Sigmoid colon (tissue), 7 donors: ENCODE measurements around the gene LAMC3. TPM values are rescaled to one million over a fixed set of nuclear protein-coding genes. Genes with fewer than 3 reads are reported as not detected.

Experiments
- DNase-seq: peaks from one replicate; pipeline ENCODE4 v3.0.0-alpha.2; 2019
- H3K27ac ChIP-seq, 4 donors: fragments of 200-600 bp; sonication (generic); one replicate each; pipeline ENCODE4 v1.5.1; 2016 to 2019; ENCODE audit warnings: mild to moderate bottlenecking in 1 of 4
- H3K27me3 ChIP-seq, 3 donors: fragments of 200-600 bp; sonication (generic); one replicate each; pipeline ENCODE4 v1.5.1; 2019; ENCODE audit warnings: mild to moderate bottlenecking in 1 of 3
- H3K36me3 ChIP-seq, 4 donors: fragments of 200-600 bp; sonication (generic); one replicate each; pipeline ENCODE4 v1.5.1; 2016 to 2019
- H3K4me1 ChIP-seq, 4 donors: fragments of 200-600 bp; sonication (generic); one replicate each; pipeline ENCODE4 v1.5.1; 2017 to 2019
- H3K4me3 ChIP-seq, 4 donors: fragments of 200-600 bp; sonication (generic); one replicate each; pipeline ENCODE4 v1.5.1; 2017 to 2019; ENCODE audit warnings: mild to moderate bottlenecking in 2 of 4, moderate library complexity in 1 of 4
- H3K9me3 ChIP-seq, 4 donors: fragments of 200-600 bp in 3 of 4; sonication (generic) in 3 of 4; one replicate each; pipeline versions ENCODE4 v1.5.1 to v1.6.1; 2013 to 2019
- CTCF ChIP-seq, 4 experiments: fragments of 450-650 bp in 3 of 4; fragments of 200-600 bp in 1 of 4; IDR thresholded peaks; one replicate each; pipeline ENCODE4 v1.5.1; 2016 to 2019; ENCODE audit warnings: antibody characterized with exemption in 4 of 4, mild to moderate bottlenecking in 3 of 4, moderate library complexity in 2 of 4
- EP300 ChIP-seq, 4 donors: sonication (generic); formaldehyde crosslinking; IDR thresholded peaks; one replicate each; pipeline ENCODE4 v1.6.1; 2017; ENCODE audit warnings: antibody characterized with exemption in 4 of 4
- POLR2A ChIP-seq, 2 donors: fragments of 450-650 bp; IDR thresholded peaks; one replicate each; pipeline ENCODE4 v1.6.1; 2016; ENCODE audit warnings: antibody characterized with exemption in 2 of 2, mild to moderate bottlenecking in 2 of 2, moderate library complexity in 2 of 2
- POLR2AphosphoS5 ChIP-seq, 4 donors: sonication (generic); formaldehyde crosslinking; IDR thresholded peaks; one replicate each; pipeline ENCODE4 v1.6.1; 2017; ENCODE audit warnings: antibody characterized with exemption in 4 of 4
- WGBS, 2 donors: extraction: QIAGEN DNeasy Blood & Tissue Kit; methylation state at CpG; one replicate each; pipeline ENCODE4 v1.1.7; 2013; 5-methylcytosine and 5-hydroxymethylcytosine counted together
- intact Hi-C: fragments of 100-400 bp; cut with DNase I; formaldehyde crosslinking; loops from one replicate; pipeline ENCODE4 v1.15.1; 2023
- polyA plus RNA-seq, 3 donors: library from polyadenylated mRNA; stranded (reverse); fragments of 200-250 nt; gene quantifications; one replicate each; pipeline ENCODE4 v1.2.3, GENCODE V29; 2013
- total RNA-seq, 4 donors: library from RNA; depleted of rRNA; stranded (reverse); fragments of >200 nt; gene quantifications; one replicate each; pipeline ENCODE4 v1.1.0, GENCODE V29; 2016
- donor health status: healthy with polysubstance abuse.
- donor health status: Bipolar disorder and iron deficiency.
- donor health status: healthy.

The LAMC3 gene
- total and polyA plus RNA-seq, 7 donors = under 0.01 to 1.4 (median 0.46) TPM; not detected in 2

- Histone ChIP-seq H3K4me3 (no peak overlapping the region), H3K36me3 (no peaks in the 10 kb centered on the region), H3K4me1 (peaks cover 0 to 18% (median 15%) of the 10 kb centered on the region in 4 donors), H3K9me3 (no peaks in the 10 kb centered on the region), H3K27me3 (no peaks in the 10 kb centered on the region), H3K27ac (no peak overlapping the region)
- TF ChIP-seq POLR2AphosphoS5 (IDR thresholded peaks at IDR 0.05) (no peak), CTCF (IDR thresholded peaks at IDR 0.05) (no peak), POLR2A (IDR thresholded peaks at IDR 0.05) (no peak), EP300 (IDR thresholded peaks at IDR 0.05) (no peak)
- 78 to 82% methylated on average over 18 of the region's 18 CpGs for whole genome bisulfite sequencing, 2 donors
- peak; percentile 56 for DNase-seq
- intact Hi-C loops = no loop called here
Observed at GRCh38 chr9:131039129-131039954, 30.4 kb downstream of the LAMC3 start.

- intact Hi-C loops = loop anchor here (10.0 kb wide), 2 partner anchors 158 to 278 kb away; no protein-coding TSS in a partner anchor
- H3K27me3 ChIP-seq = peaks cover 0 to 5% (median 0%) of the 10 kb centered on the region in 3 donors
- no peak overlapping the region for H3K4me3 ChIP-seq
- H3K27ac ChIP-seq = no peak overlapping the region
- peaks cover 0 to 11% (median 6%) of the 10 kb centered on the region in 4 donors for H3K4me1 ChIP-seq
- H3K36me3 ChIP-seq = no peaks in the 10 kb centered on the region
- H3K9me3 ChIP-seq = no peaks in the 10 kb centered on the region
- no peak for DNase-seq
- TF ChIP-seq CTCF (IDR thresholded peaks at IDR 0.05) = no peak
- no peak for TF ChIP-seq POLR2AphosphoS5 (IDR thresholded peaks at IDR 0.05)
Observed at GRCh38 chr9:131042666-131043065, 33.7 kb downstream of the LAMC3 start.

GRCh38 chr9:131043087-131043486, 34.1 kb downstream of the LAMC3 start:
- Histone ChIP-seq H3K36me3 (no peaks in the 10 kb centered on the region), H3K27me3 (peaks cover 0 to 5% (median 0%) of the 10 kb centered on the region in 3 donors), H3K4me1 (peaks cover 0 to 7% (median 3%) of the 10 kb centered on the region in 4 donors), H3K4me3 (no peak overlapping the region), H3K27ac (no peak overlapping the region), H3K9me3 (no peaks in the 10 kb centered on the region)
- 58 to 80% methylated on average over 2 of the region's 2 CpGs for WGBS, 2 donors
- DNase-seq = no peak
- TF ChIP-seq POLR2AphosphoS5 (IDR thresholded peaks at IDR 0.05) (no peak), EP300 (IDR thresholded peaks at IDR 0.05) (no peak), POLR2A (IDR thresholded peaks at IDR 0.05) (no peak), CTCF (IDR thresholded peaks at IDR 0.05) (no peak)
- intact Hi-C loops = loop anchor here (10.0 kb wide), 2 partner anchors 158 to 278 kb away; no protein-coding TSS in a partner anchor

GRCh38 chr9:131043646-131044045, 34.7 kb downstream of the LAMC3 start:
- Histone ChIP-seq H3K4me1 (peaks cover 0 to 6% (median 2%) of the 10 kb centered on the region in 4 donors), H3K9me3 (no peaks in the 10 kb centered on the region), H3K36me3 (no peaks in the 10 kb centered on the region), H3K27me3 (peaks cover 0 to 5% (median 0%) of the 10 kb centered on the region in 3 donors), H3K4me3 (no peak overlapping the region), H3K27ac (no peak overlapping the region)
- no peak for TF ChIP-seq POLR2AphosphoS5 (IDR thresholded peaks at IDR 0.05)
- no peak for DNase-seq
- intact Hi-C loops = loop anchor here (10.0 kb wide), 2 partner anchors 159 to 279 kb away; no protein-coding TSS in a partner anchor
- 62 to 69% methylated on average over 6 of the region's 6 CpGs for WGBS, 2 donors

GRCh38 chr9:131045300-131046092, 36.5 kb downstream of the LAMC3 start:
- DNase-seq = no peak
- TF ChIP-seq POLR2AphosphoS5 (IDR thresholded peaks at IDR 0.05) (no peak), EP300 (IDR thresholded peaks at IDR 0.05) (no peak), CTCF (IDR thresholded peaks at IDR 0.05) (no peak), POLR2A (IDR thresholded peaks at IDR 0.05) (no peak)
- H3K27ac ChIP-seq = no peak overlapping the region
- no peaks in the 10 kb centered on the region for H3K36me3 ChIP-seq
- H3K4me1 ChIP-seq = peaks cover 0 to 6% (median 2%) of the 10 kb centered on the region in 4 donors
- no peak overlapping the region for H3K4me3 ChIP-seq
- no peaks in the 10 kb centered on the region for H3K9me3 ChIP-seq
- peaks cover 0 to 5% (median 0%) of the 10 kb centered on the region in 3 donors for H3K27me3 ChIP-seq
- intact Hi-C loops = loop anchor here (10.0 kb wide), 2 partner anchors 161 to 281 kb away; no protein-coding TSS in a partner anchor
- 68 to 77% methylated on average over 16 of the region's 16 CpGs for WGBS, 2 donors
